Erythroblast (primary cell): ENCODE data around the gene TSPAN32.
"Not testable (repeated sequence)": the region's sequence is repeated elsewhere in the genome, so short reads cannot be mapped to it uniquely, and the experiment has no call there.

Source experiments
- GATA1 ChIP-seq: IDR thresholded peaks from 2 replicates; pipeline ENCODE4 v1.6.1; 2011; ENCODE audit warnings: low read depth, mild to moderate bottlenecking, control low read depth, low read length, moderate library complexity
- POLR2A ChIP-seq: IDR thresholded peaks from 2 replicates; pipeline ENCODE4 v1.6.1; 2011; ENCODE audit warnings: mild to moderate bottlenecking, low read length

- TF ChIP-seq POLR2A, GATA1: not testable (repeated sequence)
These were observed 33.5 kb downstream of the TSPAN32 start for GRCh38 chr11:2335286-2335685.
